NCI-H2029 (cell line): ENCODE results near the gene ZACN.

ENCODE experiments used
- DNase-seq: peaks from one replicate; lab custom pipeline; 2025; lab: John Stamatoyannopoulos, UW

ZACN gene

DNA sequence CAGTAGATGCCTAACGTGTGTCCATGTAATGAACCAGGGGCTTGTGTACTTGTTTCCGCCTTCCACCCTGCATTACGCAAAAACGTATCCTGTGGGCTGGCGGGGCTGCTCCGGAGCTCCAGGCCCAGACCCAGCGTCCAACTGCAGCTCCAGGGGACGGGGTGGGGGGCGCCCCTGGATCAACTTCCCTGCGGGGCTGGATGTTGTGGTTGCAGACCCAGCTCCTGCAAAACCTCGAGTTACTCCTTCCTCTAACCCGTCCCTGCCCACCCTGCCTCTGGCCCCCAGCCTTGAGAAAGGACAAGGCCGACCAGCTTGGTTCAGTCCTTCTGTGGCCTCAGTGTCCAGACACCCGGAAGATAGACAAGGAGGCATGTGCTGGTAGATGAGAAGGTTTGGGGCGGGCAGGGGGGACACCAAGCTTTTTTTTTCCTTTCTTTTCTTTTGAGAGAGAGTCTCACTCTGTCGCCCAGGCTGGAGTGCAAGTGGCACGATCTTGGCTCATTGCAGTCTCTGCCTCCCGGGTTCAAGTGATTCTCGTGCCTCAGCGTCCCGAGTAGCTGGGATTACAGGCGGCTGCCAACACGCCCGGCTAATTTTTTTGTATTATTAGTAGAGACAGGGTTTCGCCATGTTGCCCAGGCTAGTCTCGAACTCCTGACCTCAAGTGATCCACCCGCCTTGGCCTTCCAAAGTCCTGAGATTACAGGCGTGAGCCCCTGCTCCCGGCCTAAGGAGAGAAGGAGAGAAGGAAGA lies 25.3 kb downstream of the ZACN start:
- no peak for DNase-seq

DNA sequence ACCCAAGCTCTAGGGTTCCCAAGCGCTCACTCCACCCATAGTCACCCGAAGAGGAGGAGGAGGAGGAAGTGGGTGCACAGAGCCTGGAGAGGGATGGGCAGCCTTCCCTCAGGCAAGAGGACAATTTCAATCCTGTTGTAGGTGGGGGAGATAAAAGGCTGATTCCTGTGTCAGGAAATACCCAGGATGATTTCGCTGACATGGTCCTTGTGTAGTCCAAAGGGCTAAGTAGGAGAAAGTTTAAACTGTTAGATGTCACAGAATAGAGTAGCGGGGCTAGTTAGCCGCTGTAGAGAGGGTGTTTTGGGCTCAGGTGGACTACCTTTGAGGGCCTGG lies 25.9 kb downstream of the ZACN start:
- DNase-seq: no peak

DNA sequence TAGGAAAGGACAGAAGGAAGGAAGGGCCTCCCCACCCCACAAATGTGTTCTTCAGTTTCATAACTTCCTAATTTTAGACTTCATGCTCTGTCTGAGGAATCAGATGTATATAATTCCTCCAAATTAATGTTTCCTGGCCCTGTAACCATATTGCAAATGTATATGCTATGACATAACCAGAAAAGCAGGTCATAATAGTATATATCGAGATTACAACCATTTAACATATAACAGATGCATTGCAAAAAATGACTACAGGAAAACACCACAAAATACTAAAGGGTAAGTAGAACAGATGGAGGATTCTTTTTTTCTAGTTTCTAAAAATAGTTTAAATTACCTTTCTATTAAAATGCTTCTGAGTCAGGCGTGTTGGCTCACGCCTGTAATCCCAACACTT lies 27.7 kb downstream of the ZACN start:
- DNase-seq: no peak

DNA sequence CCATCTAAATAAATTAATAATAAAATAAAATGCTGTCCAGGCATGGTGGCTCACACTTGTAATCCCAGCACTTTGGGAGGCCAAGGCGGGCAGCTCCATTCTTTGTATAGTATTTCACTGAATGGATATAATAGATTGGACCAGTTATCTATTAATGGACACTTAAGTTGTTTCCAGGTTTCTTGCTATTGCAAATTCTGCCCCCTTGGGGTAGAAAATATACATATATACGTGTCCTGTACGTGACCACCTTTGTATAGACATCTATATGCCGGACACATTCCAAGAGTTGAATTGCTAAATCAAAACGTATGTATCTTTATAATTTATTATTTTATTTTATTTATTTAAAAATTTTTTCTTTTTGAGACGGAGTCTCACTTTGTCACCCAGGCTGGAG lies 28.5 kb downstream of the ZACN start:
- no peak for DNase-seq

DNA sequence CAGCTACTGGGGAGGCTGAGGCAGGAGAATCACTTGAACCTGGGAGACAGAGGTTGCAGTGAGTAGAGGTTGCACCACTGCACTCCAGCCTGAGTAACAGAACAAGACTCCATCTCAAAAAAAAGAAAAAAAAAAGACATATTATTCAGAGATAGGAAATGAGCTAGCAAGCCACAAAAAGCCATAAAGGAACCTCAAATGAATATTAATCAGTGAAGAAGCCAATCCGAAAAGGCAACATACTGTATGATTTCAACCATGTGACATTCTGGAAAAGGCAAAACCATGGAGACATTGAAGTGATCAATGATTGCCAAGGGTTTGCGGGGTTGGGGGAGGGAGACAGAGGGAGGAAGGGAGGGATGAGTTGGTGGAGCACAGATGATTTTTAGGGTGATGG lies 33.0 kb downstream of the ZACN start:
- DNase-seq: no peak

DNA sequence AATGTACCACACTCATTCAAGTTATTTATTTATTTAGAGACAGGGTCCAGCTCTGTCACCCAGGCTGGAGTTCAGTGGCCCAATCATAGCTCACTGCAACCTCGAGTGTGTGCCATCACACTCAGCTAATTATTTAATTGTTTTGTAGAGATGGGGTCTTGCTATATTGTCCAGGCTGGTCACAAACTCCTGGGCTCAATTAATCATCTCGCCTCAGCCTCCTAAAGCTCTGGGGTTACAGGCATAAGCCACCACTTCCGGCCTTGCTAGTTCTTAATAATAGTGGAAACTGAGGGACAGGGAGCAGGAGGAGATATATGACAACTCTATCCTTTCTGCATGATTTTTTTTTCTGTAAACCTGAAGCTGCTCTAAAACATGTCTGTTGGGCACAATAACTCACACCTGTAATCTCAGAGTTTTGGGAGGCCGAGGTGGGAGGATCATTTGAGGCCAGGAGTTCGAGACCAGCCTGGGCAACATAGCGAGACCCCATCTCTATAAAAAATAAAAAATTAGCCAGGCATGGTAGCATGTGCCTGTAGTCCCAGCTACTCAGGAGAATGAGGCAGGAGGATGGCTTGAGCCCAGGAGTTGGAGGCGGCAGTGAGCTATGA lies 36.3 kb downstream of the ZACN start:
- DNase-seq: no peak

DNA sequence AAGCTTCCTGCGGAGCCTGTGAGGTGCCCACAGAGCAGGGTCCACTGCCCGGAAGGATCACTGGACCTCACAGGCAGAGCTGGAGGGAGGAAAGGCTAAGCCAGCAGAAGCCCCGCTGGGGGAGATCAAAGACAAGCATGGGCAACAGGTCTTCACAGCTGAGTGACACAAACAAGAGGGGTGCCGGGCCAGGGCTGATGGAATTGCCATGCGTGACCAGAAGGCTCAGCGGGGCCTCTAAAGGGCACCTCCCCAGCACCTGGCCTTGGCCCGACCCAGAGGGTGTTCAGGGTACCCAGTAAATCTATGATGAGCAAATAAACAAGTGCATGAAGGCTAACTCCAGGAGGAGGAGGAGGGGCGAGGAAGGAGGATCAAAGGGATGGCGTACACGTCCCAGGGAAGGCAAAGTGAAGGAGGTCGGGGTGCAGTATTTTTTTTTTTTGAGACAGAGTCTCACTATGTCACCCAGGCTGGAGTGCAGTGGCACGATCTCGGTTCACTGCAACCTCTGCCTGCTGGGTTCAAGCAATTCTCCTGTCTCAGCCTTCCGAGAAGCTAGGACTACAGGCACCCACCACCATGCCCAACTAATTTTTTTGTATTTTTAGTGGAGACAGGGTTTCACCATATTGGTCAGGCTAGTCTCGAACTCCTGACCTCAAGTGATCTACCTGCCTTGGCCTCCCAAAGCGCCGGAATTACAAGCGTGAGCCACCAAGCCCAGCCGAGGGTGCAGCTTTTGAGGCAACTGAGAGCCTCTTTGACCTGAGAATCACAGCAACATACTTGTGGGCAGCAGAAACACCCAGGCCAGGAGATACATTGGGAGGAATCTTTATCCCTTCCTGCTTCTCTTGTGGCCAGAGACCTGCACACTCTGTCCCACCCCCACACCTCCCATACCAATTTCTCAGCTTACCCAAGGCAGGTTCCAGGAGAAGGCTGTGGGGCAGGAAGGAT lies 40.7 kb downstream of the ZACN start:
- DNase-seq: no peak

DNA sequence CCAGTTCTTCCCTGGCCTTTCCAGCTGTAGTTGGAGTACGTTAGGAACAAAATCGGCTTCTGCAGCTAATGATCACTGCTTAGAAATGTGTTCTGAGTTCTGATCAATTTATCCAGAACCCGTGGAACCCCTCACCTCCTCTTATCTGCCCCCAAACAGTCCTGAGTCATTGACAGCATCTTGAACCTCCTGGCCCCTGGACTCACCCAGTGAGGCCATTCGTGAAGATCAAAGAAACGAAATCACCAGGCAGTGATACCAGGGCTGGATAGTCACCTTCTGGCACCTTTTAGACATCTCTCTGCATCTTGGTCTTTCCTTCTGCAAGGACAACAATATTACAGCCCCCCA lies 41.7 kb downstream of the ZACN start:
- no peak for DNase-seq

DNA sequence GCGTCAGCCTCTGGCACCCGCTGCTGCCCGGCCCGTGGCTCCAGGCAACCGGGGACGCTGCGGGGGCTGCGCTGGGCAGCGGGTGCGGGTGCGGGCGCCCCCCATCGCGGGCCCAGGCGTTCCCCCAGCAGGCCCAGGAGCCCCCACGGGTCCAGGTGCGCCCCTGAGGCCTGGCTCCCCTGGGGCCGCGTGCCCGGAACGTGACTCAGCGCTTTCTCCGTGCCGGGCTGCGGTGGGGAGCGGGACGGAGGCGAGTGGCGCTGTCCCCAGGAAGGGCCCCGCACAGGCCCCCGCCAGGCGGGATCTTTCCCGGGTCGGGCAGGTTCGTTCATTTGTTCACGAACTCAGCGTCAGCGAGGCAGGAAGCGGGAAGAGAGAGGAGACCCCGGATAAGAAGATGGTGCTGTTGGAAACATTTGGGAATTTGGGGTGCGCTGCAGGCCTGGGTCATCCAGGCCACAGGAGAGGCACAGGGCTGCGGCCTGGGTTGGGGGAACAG lies 43.0 kb downstream of the ZACN start:
- no peak for DNase-seq

DNA sequence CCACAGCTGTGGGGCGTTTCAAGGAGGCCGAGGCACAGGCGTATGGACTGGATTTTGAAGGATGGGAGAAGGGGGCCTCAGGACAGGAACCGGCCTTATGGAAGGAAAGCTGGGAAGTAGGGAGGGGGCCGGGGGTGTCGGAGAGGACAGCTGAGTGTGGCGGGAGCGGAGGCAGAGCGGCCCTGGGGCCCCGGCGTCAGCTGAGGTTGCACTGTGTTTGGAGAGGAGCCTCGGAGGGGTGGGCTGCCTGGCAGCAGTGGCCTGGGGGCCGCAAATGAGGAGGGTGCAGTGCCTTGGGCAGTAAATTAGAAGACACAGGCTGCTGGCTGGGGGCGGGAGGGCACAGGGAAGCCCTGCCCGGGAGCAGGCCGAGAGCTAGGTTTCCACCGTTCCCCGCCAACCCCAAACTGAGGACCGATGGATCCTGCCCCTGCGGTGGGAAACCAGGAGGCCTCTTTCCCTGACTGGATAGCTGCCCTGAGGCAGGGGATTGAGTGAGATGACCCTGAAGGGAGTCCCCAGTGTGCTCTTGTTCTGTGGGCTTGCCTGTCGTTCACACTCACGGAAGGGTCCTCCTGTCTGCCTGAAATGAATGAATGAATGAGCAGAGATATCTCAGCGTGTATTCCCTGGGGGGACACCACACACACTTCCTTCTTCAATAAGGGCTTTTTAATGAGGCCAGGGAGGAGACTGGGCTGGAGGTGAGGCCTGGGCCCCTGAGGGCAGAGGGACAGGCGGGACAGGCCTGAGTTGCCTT lies 43.6 kb downstream of the ZACN start:
- DNase-seq: no peak

DNA sequence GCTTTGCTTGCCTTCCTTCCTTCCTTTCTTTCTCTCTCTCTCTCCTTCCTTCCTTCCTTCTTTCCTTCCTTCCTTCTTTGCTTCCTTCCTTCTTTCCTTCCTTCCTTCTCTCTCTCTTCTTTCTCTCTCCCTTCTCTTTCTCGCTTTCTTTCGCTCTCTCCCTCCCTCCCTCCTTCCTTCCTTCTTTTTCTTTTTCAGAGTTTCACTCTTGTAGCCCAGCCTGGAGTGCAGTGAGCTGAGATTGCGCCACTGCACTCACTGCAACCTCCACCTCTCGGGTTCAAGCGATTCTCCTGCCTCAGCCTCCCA lies 44.2 kb downstream of the ZACN start:
- DNase-seq: no peak

DNA sequence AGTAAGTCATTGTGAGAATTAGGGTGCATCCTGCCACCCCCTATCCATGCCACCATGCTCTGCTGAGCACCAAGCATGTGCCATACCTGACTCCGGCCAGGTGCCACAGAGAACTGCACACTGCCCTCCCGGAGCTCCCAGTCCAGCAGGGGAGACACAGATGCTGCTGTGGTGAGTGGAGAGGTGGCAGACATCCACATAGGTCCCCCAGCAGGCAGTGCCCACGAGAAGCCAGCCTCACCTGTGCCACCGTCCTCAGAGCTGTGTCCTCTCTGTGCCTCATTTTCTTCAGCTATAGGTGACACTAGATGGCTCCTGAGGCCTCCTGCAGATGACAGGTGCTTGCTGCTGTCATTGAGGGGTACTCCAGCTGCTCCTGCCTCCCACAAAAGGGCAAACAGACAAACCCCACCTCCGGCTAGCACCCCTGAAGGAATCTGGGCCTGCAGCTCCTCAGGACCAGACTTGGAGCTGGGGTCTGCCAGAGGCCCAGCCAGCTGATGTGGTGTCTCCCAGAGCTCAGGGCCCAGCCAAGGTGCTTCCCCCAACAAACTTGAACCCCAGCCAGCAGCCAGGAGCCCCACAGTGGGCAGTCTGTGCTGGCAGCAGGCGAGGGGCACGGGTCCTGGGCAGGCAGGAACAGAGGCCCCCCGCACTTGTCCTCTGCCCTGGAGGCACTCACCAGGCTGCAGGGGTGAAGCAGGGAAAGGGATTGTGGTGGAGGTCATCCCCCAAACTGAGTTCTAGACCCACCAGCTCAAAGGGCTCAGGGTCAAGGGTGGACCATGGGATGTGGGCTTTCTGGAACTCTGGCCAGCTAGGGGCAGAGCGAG lies 45.0 kb downstream of the ZACN start:
- no peak for DNase-seq

DNA sequence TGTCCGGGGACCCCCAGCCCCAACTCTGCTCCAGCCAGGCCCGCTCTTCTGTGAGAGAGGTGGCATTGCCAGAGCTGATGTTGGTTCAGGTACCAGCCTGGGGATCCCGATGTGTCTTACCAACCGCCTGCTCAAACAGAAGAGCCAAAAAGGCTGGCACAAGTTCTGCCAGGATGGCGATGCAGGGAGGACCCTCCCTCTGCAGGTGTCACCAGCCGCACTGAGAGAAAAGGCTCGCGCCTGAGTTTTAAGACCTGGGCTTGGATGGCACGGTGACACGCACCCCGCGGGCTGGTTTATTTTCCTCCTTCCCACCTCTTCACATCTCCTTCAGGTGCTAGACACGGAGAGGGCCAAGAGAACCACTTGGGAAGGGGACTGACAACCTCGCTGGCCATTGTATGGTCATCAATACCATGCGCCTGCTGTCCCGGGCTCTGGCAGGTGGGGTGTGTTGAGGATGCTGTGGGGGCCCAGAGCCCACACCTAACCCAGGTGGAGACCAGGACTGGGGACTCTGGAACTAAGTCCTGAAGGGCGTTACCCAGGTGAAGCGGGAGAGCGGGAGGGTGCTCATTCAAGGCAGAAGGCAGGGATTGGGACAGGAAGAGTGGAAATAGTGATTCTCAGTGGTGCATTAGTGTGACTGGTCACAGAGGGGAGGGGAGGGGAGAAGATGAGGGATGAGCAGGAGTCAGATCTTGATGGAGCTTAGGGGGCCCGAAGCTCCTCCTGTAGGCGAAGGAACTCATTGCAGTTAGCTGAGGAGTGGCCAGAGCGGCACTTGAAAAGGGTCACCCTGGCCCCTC lies 45.8 kb downstream of the ZACN start:
- DNase-seq: no peak

DNA sequence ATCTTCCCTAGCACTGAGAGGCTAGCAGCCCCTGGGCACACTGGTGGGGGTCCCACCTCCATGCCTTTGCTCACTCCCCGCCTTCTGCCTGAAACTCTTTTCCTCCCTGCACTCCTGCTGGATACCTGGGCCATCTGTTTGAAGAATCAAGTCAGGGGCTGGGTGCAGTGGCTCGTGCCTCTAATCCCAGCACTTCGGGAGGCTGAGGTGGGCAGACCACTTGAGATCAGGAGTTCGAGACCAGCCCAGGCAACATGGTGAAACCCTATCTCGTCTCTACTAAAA lies 46.4 kb downstream of the ZACN start:
- DNase-seq: no peak

DNA sequence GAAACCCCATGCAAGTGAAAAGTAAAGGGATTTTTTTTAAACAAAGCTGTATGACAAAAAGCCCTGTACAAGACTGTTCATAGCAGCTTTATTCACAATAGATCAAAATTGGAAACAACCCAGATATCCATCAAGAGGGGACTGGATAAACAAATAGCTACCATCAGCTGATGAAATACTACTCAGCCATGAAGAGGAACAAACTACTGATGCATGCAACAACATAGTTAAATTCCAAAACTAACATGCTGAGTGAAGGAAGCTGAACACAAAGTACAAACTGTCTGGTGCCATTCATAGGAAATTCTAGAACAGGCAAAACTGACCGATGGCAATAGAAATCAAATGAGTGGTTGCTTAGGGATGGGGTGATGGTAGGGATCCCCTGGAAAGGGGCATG lies 46.9 kb downstream of the ZACN start:
- DNase-seq: no peak

DNA sequence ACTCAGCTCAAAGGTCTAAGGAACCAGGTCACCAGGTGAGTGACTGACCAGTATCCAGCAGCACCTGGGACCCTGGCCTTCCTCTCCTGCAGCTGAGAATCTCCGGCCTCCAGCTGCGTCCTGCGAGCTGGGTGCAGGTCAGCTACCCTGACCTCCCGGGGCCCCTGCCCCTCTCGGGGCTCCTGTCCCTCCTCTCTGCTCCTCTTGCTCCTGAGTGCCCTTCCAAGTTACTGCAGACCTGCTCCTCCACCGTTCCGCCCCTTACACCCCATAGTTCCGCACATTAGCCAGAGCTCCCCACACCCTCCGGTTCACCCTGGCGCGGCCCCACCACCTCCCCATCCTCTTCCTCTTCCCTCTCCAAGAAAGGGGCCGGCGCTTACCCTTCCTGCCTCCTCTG lies 51.5 kb downstream of the ZACN start:
- DNase-seq: no peak

DNA sequence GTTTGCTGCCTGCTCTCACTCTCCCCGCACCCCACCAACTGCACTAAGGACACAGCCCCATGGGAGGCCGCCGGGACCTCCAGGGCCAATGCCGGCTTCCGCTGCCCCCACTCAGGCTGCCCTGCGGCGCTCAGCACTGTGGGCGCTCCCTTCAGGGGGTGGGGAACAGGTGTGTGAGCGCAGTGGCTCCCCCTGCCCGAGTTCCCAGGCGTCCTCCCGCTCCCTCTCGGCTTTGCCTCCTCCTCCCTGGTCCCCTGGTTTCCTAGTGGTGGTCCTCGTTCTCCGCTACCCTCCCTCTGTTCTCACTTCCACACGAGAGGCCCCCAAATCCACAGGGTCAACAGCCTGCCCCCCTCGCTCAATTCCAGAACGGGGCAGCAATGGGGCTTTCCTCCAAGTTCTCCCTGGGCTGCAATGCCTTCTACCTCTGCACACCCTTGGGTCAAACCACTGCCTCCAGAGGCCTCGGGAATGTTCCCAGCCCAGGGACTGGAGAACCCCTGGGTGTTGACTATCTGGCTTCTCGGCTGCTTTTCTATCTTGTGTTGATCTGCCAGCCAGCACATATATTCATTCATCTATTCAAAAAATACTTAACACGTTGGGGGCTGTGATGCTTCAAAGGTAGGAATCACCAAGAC lies 52.2 kb downstream of the ZACN start:
- DNase-seq: no peak

DNA sequence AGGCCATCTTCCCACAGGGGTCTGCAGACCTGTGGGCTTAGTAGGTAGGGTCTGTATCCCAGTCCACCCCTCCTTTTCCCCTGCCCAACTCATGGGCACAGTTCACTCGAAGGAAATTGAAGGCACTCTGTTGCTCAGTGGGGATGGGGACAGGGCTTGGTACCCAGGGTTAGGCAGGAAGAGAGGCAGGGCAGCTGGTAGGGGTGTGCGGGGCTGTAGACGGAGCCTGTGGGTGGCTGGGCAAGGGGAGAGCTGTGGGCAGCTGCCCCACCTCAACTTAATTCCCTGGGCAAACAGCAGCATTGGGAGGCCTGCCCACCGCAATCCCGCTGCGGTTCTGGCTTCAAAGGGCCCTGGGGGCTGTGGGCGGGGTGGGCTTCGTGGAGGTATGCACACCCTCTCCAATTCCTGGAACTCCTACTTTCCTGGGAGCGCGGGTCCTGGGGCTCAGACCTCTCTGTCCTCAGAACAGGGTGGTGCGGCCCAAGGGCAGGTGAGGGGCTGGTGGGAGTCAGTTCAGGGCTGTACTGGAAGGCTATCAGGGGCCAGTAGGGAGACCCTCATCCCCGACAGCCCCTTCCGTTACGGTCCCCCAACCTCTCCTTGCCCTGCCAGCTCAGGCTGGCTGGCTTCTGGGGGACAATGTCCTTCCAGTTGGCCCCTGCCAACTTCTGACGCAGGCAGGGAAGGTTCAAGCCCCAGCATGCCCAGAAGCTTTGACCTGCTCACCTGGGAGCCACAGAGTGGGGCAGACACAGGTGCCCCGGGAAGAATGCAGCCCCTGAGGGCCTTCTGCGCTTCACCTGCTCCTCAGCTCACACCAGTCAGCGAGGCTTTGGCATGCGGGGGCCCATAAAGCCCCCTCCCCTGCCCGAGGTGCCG lies 53.0 kb downstream of the ZACN start:
- DNase-seq: no peak
